Left lung (tissue), 10 donors: ENCODE data around the gene MAPK8. TPM values are rescaled to one million over a fixed set of nuclear protein-coding genes. Genes with fewer than 3 reads are reported as not detected.

Source experiments
- ATAC-seq: fragments of 200-7000 bp; cut with Tn5 transposase; one replicate; pipeline ENCODE4 v1.9.1; 2020; ENCODE audit warnings: moderate library complexity
- DNase-seq, 4 donors: peaks; one replicate each; pipeline ENCODE4 v3.0.0-alpha.2; 2013 to 2020
- H3K27ac ChIP-seq, 2 donors: fragments of 200-600 bp; sonication (generic) in 1 of 2; one replicate each; pipeline versions ENCODE4 v1.5.0 to v1.8.0; 2020 to 2021
- H3K27me3 ChIP-seq, 2 donors: fragments of 200-600 bp; sonication (generic) in 1 of 2; one replicate each; pipeline versions ENCODE4 v1.5.0 to v1.8.0; 2020 to 2021
- H3K36me3 ChIP-seq, 2 donors: fragments of 200-600 bp; sonication (generic) in 1 of 2; one replicate each; pipeline versions ENCODE4 v1.5.0 to v1.8.0; 2020 to 2021
- H3K4me1 ChIP-seq, 2 donors: fragments of 200-600 bp; one replicate each; pipeline ENCODE4 v1.8.0; 2021
- H3K4me3 ChIP-seq, 2 donors: fragments of 200-600 bp; sonication (generic) in 1 of 2; one replicate each; pipeline versions ENCODE4 v1.5.0 to v1.8.0; 2020 to 2021; ENCODE audit warnings: mild to moderate bottlenecking in 1 of 2
- H3K9me3 ChIP-seq, 2 donors: fragments of 200-600 bp; sonication (generic) in 1 of 2; one replicate each; pipeline versions ENCODE4 v1.5.0 to v1.8.0; 2020 to 2021
- CTCF ChIP-seq, 2 donors: fragments of 200-600 bp; sonication (generic) in 1 of 2; IDR thresholded peaks; one replicate each; pipeline versions ENCODE4 v1.5.0 to v1.8.0; 2021; ENCODE audit warnings: antibody characterized with exemption in 2 of 2
- intact Hi-C, 2 donors: fragments of 100-400 bp; cut with DNase I; formaldehyde crosslinking; loops; one replicate each; pipeline versions ENCODE4 v1.11.2 to v1.14.2; 2022
- polyA plus RNA-seq, 6 donors: library from polyadenylated mRNA; unstranded; fragments of 120-200 nt; gene quantifications; one replicate each; pipeline ENCODE4 v1.2.1, GENCODE V29; 2013; ENCODE audit not compliant: insufficient read length in 6 of 6
- total RNA-seq, 2 donors: library from RNA; stranded (reverse); fragmentation: NEBNext Ultra II Directional; extraction: Animal tissue kit (Norgen Biotek cat#: 25700); gene quantifications; one replicate each; pipeline ENCODE4 v1.2.1, GENCODE V29; 2021
- donor health status: DM: no; HTN: yes; CAD: no.
- donor health status: DM: no; HTN: no; CAD: no.

The MAPK8 gene
- total and polyA plus RNA-seq, 8 donors = 31.3 to 81.8 (median 71.7) TPM

DNA sequence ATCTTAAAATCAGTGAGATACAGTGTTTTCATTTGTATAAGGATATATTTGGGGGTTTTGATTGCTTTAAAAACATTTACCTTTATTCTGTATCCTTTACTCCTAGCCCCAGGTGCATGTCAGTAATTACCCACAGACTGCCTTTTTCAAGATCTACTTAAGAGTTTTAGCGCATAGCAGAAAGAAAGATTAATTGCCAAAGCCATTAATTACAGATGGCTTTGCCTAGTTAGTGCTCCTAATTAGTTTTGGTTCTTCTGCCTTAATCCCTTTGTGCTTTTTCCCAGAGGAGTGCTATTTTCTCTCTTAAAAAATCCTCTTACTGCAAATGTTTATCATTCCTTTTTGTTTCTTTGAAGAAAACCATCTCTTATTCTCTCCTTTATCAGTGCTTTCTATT, 122.8 kb downstream of the MAPK8 start:
- no peak for DNase-seq
- intact Hi-C loops = no loop called here
- Histone ChIP-seq H3K4me3 (no peak overlapping the region), H3K27me3 (no peaks in the 10 kb centered on the region), H3K27ac (no peak overlapping the region), H3K9me3 (no peaks in the 10 kb centered on the region), H3K4me1 (no peaks in the 10 kb centered on the region), H3K36me3 (peaks cover 0 to 11% of the 10 kb centered on the region in 2 donors)
- TF ChIP-seq CTCF (IDR thresholded peaks at IDR 0.05) = no peak
- ATAC-seq = no peak

- no peak for ATAC-seq
- no peak overlapping the region for H3K27ac ChIP-seq
- H3K9me3 ChIP-seq = no peaks in the 10 kb centered on the region
- H3K36me3 ChIP-seq = peaks cover 0 to 21% of the 10 kb centered on the region in 2 donors
- no peak for DNase-seq
- H3K27me3 ChIP-seq = no peaks in the 10 kb centered on the region
- intact Hi-C loops = no loop called here
- no peak overlapping the region for H3K4me3 ChIP-seq
- no peak for TF ChIP-seq CTCF (IDR thresholded peaks at IDR 0.05)
- no peaks in the 10 kb centered on the region for H3K4me1 ChIP-seq
Observed at GRCh38 chr10:48430402-48430993, 124.0 kb downstream of the MAPK8 start.

- Histone ChIP-seq H3K27ac (no peak overlapping the region), H3K4me3 (no peak overlapping the region), H3K27me3 (no peaks in the 10 kb centered on the region), H3K4me1 (no peaks in the 10 kb centered on the region), H3K9me3 (no peaks in the 10 kb centered on the region), H3K36me3 (peaks cover 0 to 20% of the 10 kb centered on the region in 2 donors)
- ATAC-seq (no peak), DNase-seq (no peak)
- TF ChIP-seq CTCF (IDR thresholded peaks at IDR 0.05) = no peak
- intact Hi-C loops = no loop called here
Observed at GRCh38 chr10:48431871-48432270, 125.4 kb downstream of the MAPK8 start.

- Histone ChIP-seq H3K36me3 (peaks cover 0 to 22% of the 10 kb centered on the region in 2 donors), H3K4me3 (no peak overlapping the region), H3K4me1 (no peaks in the 10 kb centered on the region), H3K9me3 (no peaks in the 10 kb centered on the region), H3K27me3 (no peaks in the 10 kb centered on the region), H3K27ac (no peak overlapping the region)
- intact Hi-C loops = no loop called here
- ATAC-seq (no peak), DNase-seq (no peak)
- TF ChIP-seq CTCF (IDR thresholded peaks at IDR 0.05) = no peak
Observed at GRCh38 chr10:48437546-48437945, 131.1 kb downstream of the MAPK8 start.

DNA sequence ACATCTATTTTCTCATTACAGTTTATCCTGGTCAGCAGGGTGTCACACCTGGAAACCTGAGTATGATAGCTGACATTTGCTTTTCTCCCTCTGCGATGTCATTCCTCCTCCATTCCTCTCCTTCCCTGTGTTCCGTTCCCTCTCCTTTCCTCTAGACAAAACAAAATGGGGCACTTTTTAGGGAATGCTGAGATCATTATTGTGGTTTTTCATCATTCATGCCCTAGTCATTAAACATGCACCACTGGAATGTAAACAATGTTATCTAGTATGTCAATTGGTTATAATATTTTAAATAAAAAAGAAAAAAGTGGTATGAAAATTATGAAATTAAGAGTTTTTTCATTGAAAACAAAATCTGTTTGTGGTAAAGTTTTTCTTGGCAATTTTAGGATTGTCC, 132.6 kb downstream of the MAPK8 start:
- DNase-seq (no peak), ATAC-seq (no peak)
- no peak overlapping the region for H3K27ac ChIP-seq
- intact Hi-C loops = no loop called here
- H3K27me3 ChIP-seq = no peaks in the 10 kb centered on the region
- no peaks in the 10 kb centered on the region for H3K4me1 ChIP-seq
- no peak overlapping the region for H3K4me3 ChIP-seq
- H3K9me3 ChIP-seq = no peaks in the 10 kb centered on the region
- TF ChIP-seq CTCF (IDR thresholded peaks at IDR 0.05) = no peak
- H3K36me3 ChIP-seq = peaks cover 0 to 22% of the 10 kb centered on the region in 2 donors
